ENCODE data around the gene PEF1. TPM values are rescaled to one million over a fixed set of nuclear protein-coding genes. Genes with fewer than 3 reads are reported as not detected.

Gene PEF1
- total and polyA plus RNA-seq, 2 experiments from 2014 or later = 22.3 to 68.5 TPM

GRCh38 chr1:31657020-31657804 lies 12.5 kb upstream of the PEF1 start:
- Mint-ChIP-seq H3K4me3 (no peak overlapping the region), H3K36me3 (ENCODE audit: low read depth) (no peaks in the 10 kb centered on the region), H3K27me3 (ENCODE audit: insufficient read depth, low read depth, poor library complexity) (peaks cover 5% of the 10 kb centered on the region), H3K4me1 (no peaks in the 10 kb centered on the region; the same call in 2 of the 3 replicates), H3K9me3 (no peaks in the 10 kb centered on the region), H3K27ac (no peak overlapping the region)
- no peak overlapping the region for H3K27ac ChIP-seq (ENCODE audit: low read depth)
- H3K4me1 ChIP-seq (ENCODE audit: insufficient read depth) = no peaks in the 10 kb centered on the region
- DNase-seq (ENCODE audit: low spot score) (no peak), ATAC-seq (no peak)
- no peaks in the 10 kb centered on the region for H3K9me2 ChIP-seq (ENCODE audit: insufficient read depth)
- no peak overlapping the region for H3K4me2 ChIP-seq
- TF ChIP-seq POLR2AphosphoS5 (IDR thresholded peaks at IDR 0.05; ENCODE audit: low read depth) (no peak), ZNF331 (CRISPR knock-in tag; IDR thresholded peaks at IDR 0.05; ENCODE audit: low read depth) (no peak), ZNF114 (CRISPR knock-in tag; IDR thresholded peaks at IDR 0.05) (no peak), JUNB (IDR thresholded peaks at IDR 0.05; ENCODE audit: unreplicated experiment) (no peak), NANOG (IDR thresholded peaks at IDR 0.05; ENCODE audit: borderline replicate concordance) (no peak), CTCF (conservative IDR thresholded peaks at IDR 0.05; ENCODE audit: low read depth in 2 of 2) (no peak), CREB1 (CRISPR knock-in tag; IDR thresholded peaks at IDR 0.05; ENCODE audit: low read depth) (no peak), ETS1 (IDR thresholded peaks at IDR 0.05) (no peak), EZH2 (IDR thresholded peaks at IDR 0.05; ENCODE audit: low read depth, unreplicated experiment) (no peak), EZH2phosphoT487 (IDR thresholded peaks at IDR 0.05; ENCODE audit: unreplicated experiment) (no peak), ZNF462 (CRISPR knock-in tag; IDR thresholded peaks at IDR 0.05) (no peak), STAT1 (IDR thresholded peaks at IDR 0.05; ENCODE audit: unreplicated experiment) (no peak), REST (IDR thresholded peaks at IDR 0.05; ENCODE audit: unreplicated experiment) (no peak)
- H4K20me1 ChIP-seq (replicated peaks; ENCODE audit: insufficient read depth) = no peaks in the 10 kb centered on the region
- H3K4me3 ChIP-seq = no peak overlapping the region
- no peaks in the 10 kb centered on the region for H3K36me3 ChIP-seq (ENCODE audit: insufficient read depth)
- no peaks in the 10 kb centered on the region for H3K27me3 ChIP-seq (ENCODE audit: insufficient read depth)
- no peaks in the 10 kb centered on the region for H3K79me2 ChIP-seq (replicated peaks; ENCODE audit: insufficient read depth)
- no peak overlapping the region for H2AFZ ChIP-seq
- H3F3A ChIP-seq (replicated peaks; ENCODE audit: low read depth) = no peaks in the 10 kb centered on the region

Measured in GM23338 (cell line).